GM12878 (cell line): ENCODE measurements around the gene ASB2. TPM values are rescaled to one million over a fixed set of nuclear protein-coding genes. Genes with fewer than 3 reads are reported as not detected.

Experiments
- ATAC-seq: fragments of 200-7000 bp; cut with Tn5 transposase; 3 replicates; pipeline ENCODE4 v1.9.1; 2020; ENCODE audit warnings: mild to moderate bottlenecking, moderate library complexity
- BruUV-seq: library from RNA; stranded (reverse); fragments of 400-500 nt; replicated peaks from 2 replicates; lab custom pipeline; 2021; lab: Mats Ljungman, UMichigan
- CTCF ChIA-PET: fragments of 300-600 bp; sonication (Branson Sonifier 250); formaldehyde crosslinking; extraction: SDS; loops from one replicate; lab custom pipeline; 2021; ENCODE audit warnings: inconsistent platforms; lab: Yijun Ruan, JAX
- POLR2A ChIA-PET: fragments of 350-600 bp; formaldehyde crosslinking; extraction: SDS; loops from one replicate; lab custom pipeline; 2021; ENCODE audit warnings: inconsistent platforms; lab: Charles Lee
- RAD21 ChIA-PET: fragments of 300-600 bp; sonication (Branson Sonifier 250); formaldehyde crosslinking; loops from one replicate; lab custom pipeline; 2023; ENCODE audit warnings: antibody characterized with exemption; ENCODE audit not compliant: unreplicated experiment; lab: Charles Lee
- SMC1A ChIA-PET: fragments of 300-600 bp; sonication (Branson Sonifier 250); formaldehyde crosslinking; loops from one replicate; lab custom pipeline; 2023; ENCODE audit not compliant: unreplicated experiment, uncharacterized antibody; lab: Charles Lee
- DNase-seq: peaks from one replicate; pipeline ENCODE4 v3.0.0-alpha.2; 2011; ENCODE audit warnings: low read depth, low spot score
- FAIRE-seq: peaks from 3 replicates; lab custom pipeline; 2011; peaks lifted over from hg19 to GRCh38; lab: Jason Lieb, UNC
- H2AFZ ChIP-seq: 2 replicates; pipeline ENCODE4 v1.6.0; 2011; ENCODE audit warnings: low read depth, low read length, control low read depth; ENCODE audit not compliant: control insufficient read depth
- H3K27ac ChIP-seq: 2 replicates; pipeline ENCODE4 v1.5.1; 2011; ENCODE audit warnings: control low read depth; ENCODE audit not compliant: control insufficient read depth, insufficient read depth
- H3K27me3 ChIP-seq, 2 experiments: replicated peaks in 1 of 2; 2 replicates each; pipeline versions ENCODE4 v1.6.0 to v1.6.1; 2011; ENCODE audit warnings: low read length in 1 of 2; ENCODE audit not compliant: control insufficient read depth in 2 of 2, insufficient read depth in 2 of 2
- H3K36me3 ChIP-seq, 2 experiments: 2 replicates each; pipeline ENCODE4 v1.5.1; 2011; ENCODE audit warnings: low read length in 1 of 2; ENCODE audit not compliant: control insufficient read depth in 2 of 2, insufficient read depth in 2 of 2
- H3K4me1 ChIP-seq: 2 replicates; pipeline ENCODE4 v1.6.1; 2011; ENCODE audit warnings: mild to moderate bottlenecking, low read length, moderate library complexity, mixed read lengths; ENCODE audit not compliant: control insufficient read depth, insufficient read depth
- H3K4me2 ChIP-seq: 2 replicates; pipeline ENCODE4 v1.6.0; 2011; ENCODE audit warnings: control low read depth; ENCODE audit not compliant: control insufficient read depth, insufficient read depth
- H3K4me3 ChIP-seq: fragments of 200-600 bp; sonication (generic); 2 replicates; pipeline ENCODE4 v1.5.1; 2016
- H3K79me2 ChIP-seq: 2 replicates; pipeline ENCODE4 v1.6.0; 2011; ENCODE audit warnings: low read length; ENCODE audit not compliant: control insufficient read depth, insufficient read depth
- H3K9ac ChIP-seq: 2 replicates; pipeline ENCODE4 v1.8.0; 2011; ENCODE audit warnings: low read length, control low read depth, mixed read lengths; ENCODE audit not compliant: control insufficient read depth, insufficient read depth
- H3K9me3 ChIP-seq: replicated peaks from 3 replicates; pipeline ENCODE4 v1.5.1; 2011; ENCODE audit warnings: mild to moderate bottlenecking, low read length; ENCODE audit not compliant: control insufficient read depth, insufficient read depth
- H4K20me1 ChIP-seq: 2 replicates; pipeline ENCODE4 v1.6.0; 2011; ENCODE audit not compliant: control insufficient read depth, insufficient read depth
- HCFC1 ChIP-seq: fragments of 150-350 bp; IDR thresholded peaks from 2 replicates; pipeline ENCODE4 v1.6.1; 2014; ENCODE audit warnings: low read length
- NR2C2 ChIP-seq: IDR thresholded peaks from 2 replicates; pipeline ENCODE4 v1.6.1; 2011; ENCODE audit warnings: borderline replicate concordance, low read depth; ENCODE audit not compliant: control insufficient read depth, insufficient read length
- POLR2A ChIP-seq: IDR thresholded peaks from 2 replicates; pipeline ENCODE4 v1.6.1; 2011; ENCODE audit warnings: low read depth, mild to moderate bottlenecking, low read length
- RUNX3 ChIP-seq: IDR thresholded peaks from 2 replicates; pipeline ENCODE4 v1.6.1; 2012; ENCODE audit warnings: low read length, inconsistent platforms
- SPI1 ChIP-seq: IDR thresholded peaks from 2 replicates; pipeline ENCODE4 v1.6.1; 2011; ENCODE audit warnings: low read depth, mild to moderate bottlenecking, low read length, moderate library complexity, borderline replicate concordance; ENCODE audit not compliant: insufficient read depth
- WGBS: methylation state at CpG from one replicate; pipeline ENCODE4 v1.1.6; 2016; ENCODE audit warnings: low lambda C conversion rate; ENCODE audit not compliant: insufficient replicate concordance, insufficient coverage; ENCODE audit errors: missing lambda C conversion rate; 5-methylcytosine and 5-hydroxymethylcytosine counted together
- in situ Hi-C: fragments of 300-500 bp; cut with MboI; formaldehyde crosslinking; loops from 9 replicates; pipeline ENCODE4 v1.14.3; 2018; ENCODE audit warnings: mixed read lengths
- intact Hi-C: fragments of 100-400 bp; cut with micrococcal nuclease; formaldehyde crosslinking; loops from one replicate; pipeline ENCODE4 v1.14.2; 2022; ENCODE audit not compliant: unreplicated experiment
- polyA plus RNA-seq, 11 experiments: library from polyadenylated mRNA; depleted of rRNA in 4 of 11; unstranded in 6 of 11; stranded (reverse) in 5 of 11; fragments of >200 nt; fragmentation: Nextera tagmentation in 4 of 11; fragmentation: Illumina TruSeq in 1 of 11; extraction: Ambion mirVana in 4 of 11; extraction: Trizol in 1 of 11; gene quantifications; 1 replicate in 1 of 11; 2 replicates in 10 of 11; pipeline versions ENCODE4 v1.2.1 to v1.2.3, GENCODE V29; 2011 to 2016; ENCODE audit warnings: inconsistent platforms in 2 of 11, missing spikeins in 2 of 11, low read depth in 1 of 11
- total RNA-seq, 4 experiments: library from RNA; depleted of rRNA in 3 of 4; stranded (reverse); fragments of >200 nt in 3 of 4; fragmentation: Illumina TruSeq in 1 of 4; extraction: Trizol in 1 of 4; gene quantifications; 2 replicates each; pipeline versions ENCODE4 v1.2.1 to v1.2.3, GENCODE V29; 2013 to 2021
- TF ChIP-seq, protein P1 (sequence below): IDR thresholded peaks from 2 replicates; pipeline ENCODE4 v1.6.1; 2012; ENCODE audit warnings: low read depth, low read length, improper control_type of control experiment
- TF ChIP-seq, protein P2 (sequence below): IDR thresholded peaks from 2 replicates; pipeline ENCODE4 v1.6.1; 2011; ENCODE audit warnings: low read depth, low read length, improper control_type of control experiment, borderline replicate concordance
- TF ChIP-seq, protein P3 (sequence below): IDR thresholded peaks from 2 replicates; pipeline ENCODE4 v1.6.1; 2012; ENCODE audit warnings: improper control_type of control experiment, low read depth, low read length; ENCODE audit not compliant: insufficient replicate concordance
- TF ChIP-seq, protein P4 (sequence below): fragments of 450-650 bp; IDR thresholded peaks from 2 replicates; pipeline ENCODE4 v1.6.1; 2016; ENCODE audit warnings: mild to moderate bottlenecking
- TF ChIP-seq, protein P5 (sequence below): fragments of 450-650 bp; IDR thresholded peaks from 2 replicates; pipeline ENCODE4 v1.6.1; 2017; ENCODE audit warnings: antibody characterized with exemption, mild to moderate bottlenecking, moderate library complexity

The ASB2 gene
- total and polyA plus RNA-seq, 10 of the 15 experiments (the other 5 are each of a cell fraction or from before 2014, with no cell fraction given), result 3.0 to 54.8 (median 33.5) TPM

DNA sequence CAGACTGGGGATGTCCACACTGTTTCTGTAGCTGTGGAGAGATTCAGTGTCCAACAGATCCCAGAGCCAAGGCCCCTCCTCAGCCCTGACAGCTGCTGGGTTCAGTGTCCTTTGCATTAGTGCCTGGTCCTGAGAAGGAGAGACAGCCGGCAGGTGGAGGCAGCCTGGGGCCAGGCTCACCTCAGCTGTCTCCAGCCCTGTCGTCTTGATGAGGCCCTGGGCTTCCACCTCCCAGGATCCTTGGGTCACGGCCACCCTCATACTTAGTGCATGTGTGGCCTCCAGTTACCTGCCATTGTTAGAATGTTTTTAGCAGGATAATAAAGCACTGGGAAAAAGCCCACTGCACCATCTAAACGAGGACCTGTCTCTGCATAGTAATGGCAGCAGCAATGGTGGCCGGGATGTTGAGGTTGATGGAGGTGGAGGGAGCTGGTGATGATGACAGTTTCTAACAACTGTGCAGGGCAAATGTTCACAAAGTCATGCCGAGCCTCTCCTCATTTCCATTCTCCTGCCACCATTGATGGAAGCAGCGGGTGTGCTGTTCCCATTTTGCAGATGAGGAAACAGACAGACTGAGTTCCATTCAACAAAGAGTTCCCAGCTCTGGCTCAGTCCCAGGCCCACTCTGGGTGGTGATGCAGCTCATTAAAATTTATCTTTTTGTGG, 17.7 kb downstream of the ASB2 start:
- Histone ChIP-seq H3K9me3 (no peaks in the 10 kb centered on the region), H3K4me2 (peak overlapping the region; percentile 78), H3K27me3 (no peaks in the 10 kb centered on the region), H3K9ac (peak overlapping the region; percentile 57), H3K27ac (peak overlapping the region; percentile 90), H3K36me3 (no peaks in the 10 kb centered on the region), H4K20me1 (no peaks in the 10 kb centered on the region), H2AFZ (no peak overlapping the region), H3K4me3 (peak overlapping the region; percentile 11; the same call in 1 of the 2 replicates), H3K79me2 (no peaks in the 10 kb centered on the region; the same call in 1 of the 2 replicates), H3K4me1 (peaks cover 95% of the 10 kb centered on the region)
- CTCF ChIA-PET, result interaction anchor here (0.9 to 6.6 kb wide), 7 partner anchors 10 to 174 kb away, joined by 3 to 73 read pairs (median 14); no protein-coding TSS in a partner anchor
- RAD21 ChIA-PET, result interaction anchor here (0.6 to 15.3 kb wide), 8 partner anchors 16 to 738 kb away, joined by 3 to 324 read pairs (median 4); partner anchors contain the start of gene ASB2
- SMC1A ChIA-PET, result interaction anchor here (1.1 to 19.5 kb wide), 5 partner anchors 12 to 41 kb away, joined by 3 to 409 read pairs (median 42); partner anchors contain the start of gene ASB2
- 36% methylated on average over 7 of the region's 7 CpGs for WGBS
- BruUV-seq, result TSS peak; percentile 80
- in situ Hi-C loops, result loop anchor here (25.0 kb wide), 2 partner anchors 1196 to 1704 kb away; no protein-coding TSS in a partner anchor
- POLR2A ChIA-PET, result interaction anchor here (0.8 to 7.8 kb wide), 9 partner anchors 11 to 41 kb away, joined by 3 to 128 read pairs (median 6); partner anchors contain the start of gene ASB2
- FAIRE-seq (no peak), ATAC-seq (no peak), DNase-seq (no peak)
- intact Hi-C loops, result loop anchor here (1.0 to 5.0 kb wide), 5 partner anchors 9 to 44 kb away; partner anchors contain the start of gene ASB2
- no peak for TF ChIP-seq HCFC1
- TF ChIP-seq, protein P1, sequence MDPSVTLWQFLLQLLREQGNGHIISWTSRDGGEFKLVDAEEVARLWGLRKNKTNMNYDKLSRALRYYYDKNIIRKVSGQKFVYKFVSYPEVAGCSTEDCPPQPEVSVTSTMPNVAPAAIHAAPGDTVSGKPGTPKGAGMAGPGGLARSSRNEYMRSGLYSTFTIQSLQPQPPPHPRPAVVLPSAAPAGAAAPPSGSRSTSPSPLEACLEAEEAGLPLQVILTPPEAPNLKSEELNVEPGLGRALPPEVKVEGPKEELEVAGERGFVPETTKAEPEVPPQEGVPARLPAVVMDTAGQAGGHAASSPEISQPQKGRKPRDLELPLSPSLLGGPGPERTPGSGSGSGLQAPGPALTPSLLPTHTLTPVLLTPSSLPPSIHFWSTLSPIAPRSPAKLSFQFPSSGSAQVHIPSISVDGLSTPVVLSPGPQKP, result no peak
- TF ChIP-seq, protein P2, sequence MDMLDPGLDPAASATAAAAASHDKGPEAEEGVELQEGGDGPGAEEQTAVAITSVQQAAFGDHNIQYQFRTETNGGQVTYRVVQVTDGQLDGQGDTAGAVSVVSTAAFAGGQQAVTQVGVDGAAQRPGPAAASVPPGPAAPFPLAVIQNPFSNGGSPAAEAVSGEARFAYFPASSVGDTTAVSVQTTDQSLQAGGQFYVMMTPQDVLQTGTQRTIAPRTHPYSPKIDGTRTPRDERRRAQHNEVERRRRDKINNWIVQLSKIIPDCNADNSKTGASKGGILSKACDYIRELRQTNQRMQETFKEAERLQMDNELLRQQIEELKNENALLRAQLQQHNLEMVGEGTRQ, result no peak
- TF ChIP-seq, protein P3, sequence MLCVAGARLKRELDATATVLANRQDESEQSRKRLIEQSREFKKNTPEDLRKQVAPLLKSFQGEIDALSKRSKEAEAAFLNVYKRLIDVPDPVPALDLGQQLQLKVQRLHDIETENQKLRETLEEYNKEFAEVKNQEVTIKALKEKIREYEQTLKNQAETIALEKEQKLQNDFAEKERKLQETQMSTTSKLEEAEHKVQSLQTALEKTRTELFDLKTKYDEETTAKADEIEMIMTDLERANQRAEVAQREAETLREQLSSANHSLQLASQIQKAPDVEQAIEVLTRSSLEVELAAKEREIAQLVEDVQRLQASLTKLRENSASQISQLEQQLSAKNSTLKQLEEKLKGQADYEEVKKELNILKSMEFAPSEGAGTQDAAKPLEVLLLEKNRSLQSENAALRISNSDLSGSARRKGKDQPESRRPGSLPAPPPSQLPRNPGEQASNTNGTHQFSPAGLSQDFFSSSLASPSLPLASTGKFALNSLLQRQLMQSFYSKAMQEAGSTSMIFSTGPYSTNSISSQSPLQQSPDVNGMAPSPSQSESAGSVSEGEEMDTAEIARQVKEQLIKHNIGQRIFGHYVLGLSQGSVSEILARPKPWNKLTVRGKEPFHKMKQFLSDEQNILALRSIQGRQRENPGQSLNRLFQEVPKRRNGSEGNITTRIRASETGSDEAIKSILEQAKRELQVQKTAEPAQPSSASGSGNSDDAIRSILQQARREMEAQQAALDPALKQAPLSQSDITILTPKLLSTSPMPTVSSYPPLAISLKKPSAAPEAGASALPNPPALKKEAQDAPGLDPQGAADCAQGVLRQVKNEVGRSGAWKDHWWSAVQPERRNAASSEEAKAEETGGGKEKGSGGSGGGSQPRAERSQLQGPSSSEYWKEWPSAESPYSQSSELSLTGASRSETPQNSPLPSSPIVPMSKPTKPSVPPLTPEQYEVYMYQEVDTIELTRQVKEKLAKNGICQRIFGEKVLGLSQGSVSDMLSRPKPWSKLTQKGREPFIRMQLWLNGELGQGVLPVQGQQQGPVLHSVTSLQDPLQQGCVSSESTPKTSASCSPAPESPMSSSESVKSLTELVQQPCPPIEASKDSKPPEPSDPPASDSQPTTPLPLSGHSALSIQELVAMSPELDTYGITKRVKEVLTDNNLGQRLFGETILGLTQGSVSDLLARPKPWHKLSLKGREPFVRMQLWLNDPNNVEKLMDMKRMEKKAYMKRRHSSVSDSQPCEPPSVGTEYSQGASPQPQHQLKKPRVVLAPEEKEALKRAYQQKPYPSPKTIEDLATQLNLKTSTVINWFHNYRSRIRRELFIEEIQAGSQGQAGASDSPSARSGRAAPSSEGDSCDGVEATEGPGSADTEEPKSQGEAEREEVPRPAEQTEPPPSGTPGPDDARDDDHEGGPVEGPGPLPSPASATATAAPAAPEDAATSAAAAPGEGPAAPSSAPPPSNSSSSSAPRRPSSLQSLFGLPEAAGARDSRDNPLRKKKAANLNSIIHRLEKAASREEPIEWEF, result no peak
- no peak for TF ChIP-seq NR2C2
- 0 out of 2 replicates have a peak, but pooled peaks have one; percentile 49 for TF ChIP-seq SPI1
- peak; percentile 70 for TF ChIP-seq POLR2A
- TF ChIP-seq RUNX3, result no peak
- TF ChIP-seq, protein P4, sequence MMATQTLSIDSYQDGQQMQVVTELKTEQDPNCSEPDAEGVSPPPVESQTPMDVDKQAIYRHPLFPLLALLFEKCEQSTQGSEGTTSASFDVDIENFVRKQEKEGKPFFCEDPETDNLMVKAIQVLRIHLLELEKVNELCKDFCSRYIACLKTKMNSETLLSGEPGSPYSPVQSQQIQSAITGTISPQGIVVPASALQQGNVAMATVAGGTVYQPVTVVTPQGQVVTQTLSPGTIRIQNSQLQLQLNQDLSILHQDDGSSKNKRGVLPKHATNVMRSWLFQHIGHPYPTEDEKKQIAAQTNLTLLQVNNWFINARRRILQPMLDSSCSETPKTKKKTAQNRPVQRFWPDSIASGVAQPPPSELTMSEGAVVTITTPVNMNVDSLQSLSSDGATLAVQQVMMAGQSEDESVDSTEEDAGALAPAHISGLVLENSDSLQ, result no peak
- TF ChIP-seq, protein P5, sequence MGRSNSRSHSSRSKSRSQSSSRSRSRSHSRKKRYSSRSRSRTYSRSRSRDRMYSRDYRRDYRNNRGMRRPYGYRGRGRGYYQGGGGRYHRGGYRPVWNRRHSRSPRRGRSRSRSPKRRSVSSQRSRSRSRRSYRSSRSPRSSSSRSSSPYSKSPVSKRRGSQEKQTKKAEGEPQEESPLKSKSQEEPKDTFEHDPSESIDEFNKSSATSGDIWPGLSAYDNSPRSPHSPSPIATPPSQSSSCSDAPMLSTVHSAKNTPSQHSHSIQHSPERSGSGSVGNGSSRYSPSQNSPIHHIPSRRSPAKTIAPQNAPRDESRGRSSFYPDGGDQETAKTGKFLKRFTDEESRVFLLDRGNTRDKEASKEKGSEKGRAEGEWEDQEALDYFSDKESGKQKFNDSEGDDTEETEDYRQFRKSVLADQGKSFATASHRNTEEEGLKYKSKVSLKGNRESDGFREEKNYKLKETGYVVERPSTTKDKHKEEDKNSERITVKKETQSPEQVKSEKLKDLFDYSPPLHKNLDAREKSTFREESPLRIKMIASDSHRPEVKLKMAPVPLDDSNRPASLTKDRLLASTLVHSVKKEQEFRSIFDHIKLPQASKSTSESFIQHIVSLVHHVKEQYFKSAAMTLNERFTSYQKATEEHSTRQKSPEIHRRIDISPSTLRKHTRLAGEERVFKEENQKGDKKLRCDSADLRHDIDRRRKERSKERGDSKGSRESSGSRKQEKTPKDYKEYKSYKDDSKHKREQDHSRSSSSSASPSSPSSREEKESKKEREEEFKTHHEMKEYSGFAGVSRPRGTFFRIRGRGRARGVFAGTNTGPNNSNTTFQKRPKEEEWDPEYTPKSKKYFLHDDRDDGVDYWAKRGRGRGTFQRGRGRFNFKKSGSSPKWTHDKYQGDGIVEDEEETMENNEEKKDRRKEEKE, result peak; percentile 19; the same call in 1 of the 2 replicates
